GM18861 (cell line): ENCODE data around the gene FHL2.

Source experiments
- ATAC-seq: cut with Tn5 transposase; IDR thresholded peaks from one replicate; pipeline ENCODE4 v1.9.1; 2021; ENCODE audit not compliant: unreplicated experiment

FHL2 gene

GRCh38 chr2:105380432-105381100 lies 18.3 kb downstream of the FHL2 start:
- ATAC-seq = no peak

GRCh38 chr2:105379741-105380186 lies 19.1 kb downstream of the FHL2 start:
- ATAC-seq = no peak

- ATAC-seq = no peak
Observed at GRCh38 chr2:105378921-105379383, 19.9 kb downstream of the FHL2 start.

- no peak for ATAC-seq
Observed at GRCh38 chr2:105378276-105378840, 20.5 kb downstream of the FHL2 start.

- ATAC-seq = no peak
Observed at GRCh38 chr2:105377871-105378270, 21.0 kb downstream of the FHL2 start.

GRCh38 chr2:105376789-105377240 lies 22.0 kb downstream of the FHL2 start:
- ATAC-seq = no peak

GRCh38 chr2:105376010-105376409 lies 22.8 kb downstream of the FHL2 start:
- ATAC-seq = no peak

- no peak for ATAC-seq
Observed at GRCh38 chr2:105375001-105375561, 23.8 kb downstream of the FHL2 start.

- peak; percentile 80 for ATAC-seq
Observed at GRCh38 chr2:105373895-105374401, 24.9 kb downstream of the FHL2 start.

GRCh38 chr2:105373344-105373781 lies 25.5 kb downstream of the FHL2 start:
- ATAC-seq = no peak

GRCh38 chr2:105371810-105372209 lies 27.0 kb downstream of the FHL2 start:
- ATAC-seq = no peak

GRCh38 chr2:105371156-105371555 lies 27.7 kb downstream of the FHL2 start:
- no peak for ATAC-seq

- ATAC-seq = peak; percentile 75
Observed at GRCh38 chr2:105369777-105370690, 28.8 kb downstream of the FHL2 start.

- ATAC-seq = no peak
Observed at GRCh38 chr2:105368759-105369408, 30.0 kb downstream of the FHL2 start.

- no peak for ATAC-seq
Observed at GRCh38 chr2:105365206-105365605, 33.6 kb downstream of the FHL2 start.

GRCh38 chr2:105364436-105365139 lies 34.3 kb downstream of the FHL2 start:
- ATAC-seq = no peak

GRCh38 chr2:105362862-105363591 lies 35.8 kb downstream of the FHL2 start:
- no peak for ATAC-seq

GRCh38 chr2:105361102-105361889 lies 37.6 kb downstream of the FHL2 start:
- ATAC-seq = no peak
